Fibroblast of lung (primary cell): ENCODE results near the gene CRELD2. TPM values are rescaled to one million over a fixed set of nuclear protein-coding genes. Genes with fewer than 3 reads are reported as not detected.

Experiments used
- DNase-seq, 2 donors: peaks; one replicate each; pipeline versions ENCODE4 v3.0.0 to v3.0.0-alpha.2; 2010; ENCODE audit warnings: low read depth in 2 of 2
- H2AFZ ChIP-seq: 2 replicates; pipeline ENCODE4 v1.5.1; 2012; ENCODE audit warnings: low read length, control low read depth, inconsistent platforms
- H3K27ac ChIP-seq: 2 replicates; pipeline ENCODE4 v1.5.1; 2011; ENCODE audit warnings: low read length, control low read depth; ENCODE audit not compliant: insufficient read depth
- H3K27me3 ChIP-seq: 2 replicates; pipeline ENCODE4 v1.5.1; 2011; ENCODE audit warnings: mild to moderate bottlenecking, low read length; ENCODE audit not compliant: control insufficient read depth, insufficient read depth
- H3K36me3 ChIP-seq: 2 replicates; pipeline ENCODE4 v1.5.1; 2011; ENCODE audit warnings: low read length; ENCODE audit not compliant: control insufficient read depth, insufficient read depth
- H3K4me1 ChIP-seq: 2 replicates; pipeline ENCODE4 v1.5.1; 2011; ENCODE audit warnings: low read length; ENCODE audit not compliant: control insufficient read depth, insufficient read depth; ENCODE audit errors: extremely low read depth
- H3K4me2 ChIP-seq: 2 replicates; pipeline ENCODE4 v1.5.1; 2011; ENCODE audit warnings: low read length, control low read depth; ENCODE audit not compliant: insufficient read depth; ENCODE audit errors: extremely low read depth
- H3K4me3 ChIP-seq, 4 experiments: fragments of 200-600 bp in 1 of 4; sonication (generic) in 1 of 4; replicated peaks in 1 of 4; 2 replicates each; pipeline ENCODE4 v1.5.1; 2011 to 2016; ENCODE audit warnings: low read length in 4 of 4, low read depth in 3 of 4, mild to moderate bottlenecking in 3 of 4, control low read depth in 2 of 4, inconsistent platforms in 1 of 4, mixed read lengths in 1 of 4; ENCODE audit not compliant: insufficient read depth in 1 of 4; ENCODE audit errors: control extremely low read depth in 1 of 4
- H3K79me2 ChIP-seq: 2 replicates; pipeline ENCODE4 v1.5.1; 2012; ENCODE audit warnings: mild to moderate bottlenecking, low read length, inconsistent platforms; ENCODE audit not compliant: control insufficient read depth, insufficient read depth
- H3K9ac ChIP-seq: 2 replicates; pipeline ENCODE4 v1.5.1; 2011; ENCODE audit warnings: mild to moderate bottlenecking, low read length, control low read depth; ENCODE audit not compliant: insufficient read depth
- H3K9me3 ChIP-seq: 2 replicates; pipeline ENCODE4 v1.5.1; 2012; ENCODE audit warnings: low read depth, low read length; ENCODE audit not compliant: control insufficient read depth, insufficient read depth
- H4K20me1 ChIP-seq: 2 replicates; pipeline ENCODE4 v1.5.1; 2011; ENCODE audit warnings: low read length; ENCODE audit not compliant: control insufficient read depth, insufficient read depth; ENCODE audit errors: extremely low read depth
- CTCF ChIP-seq, 2 donors: IDR thresholded peaks in 1 of 2; conservative IDR thresholded peaks in 1 of 2; 1 replicate in 1 of 2; 2 replicates in 1 of 2; pipeline ENCODE4 v1.5.1; 2011 to 2012; ENCODE audit warnings: low read length in 2 of 2, control low read depth in 1 of 2, inconsistent platforms in 1 of 2, low read depth in 1 of 2, mild to moderate bottlenecking in 1 of 2
- EZH2 ChIP-seq: IDR thresholded peaks from 2 replicates; pipeline ENCODE4 v1.5.1; 2012; ENCODE audit warnings: low read length, control low read depth, mild to moderate bottlenecking; ENCODE audit errors: missing control alignments
- polyA plus RNA-seq, 2 donors: library from polyadenylated mRNA; depleted of rRNA in 1 of 2; stranded (reverse) in 1 of 2; unstranded in 1 of 2; fragments of >200 nt; gene quantifications; 2 replicates each; pipeline ENCODE4 v1.2.1, GENCODE V29; 2011 to 2012; ENCODE audit warnings: missing spikeins in 1 of 2
- total RNA-seq: library from RNA; depleted of rRNA; stranded (reverse); fragments of >200 nt; gene quantifications from 2 replicates; pipeline ENCODE4 v1.2.1, GENCODE V29; 2014

CRELD2 gene
- total and polyA plus RNA-seq, 2 donors (not counting 1 experiment from before 2014, with no cell fraction given): 45.3 to 56.6 TPM

- TF ChIP-seq CTCF (conservative IDR thresholded peaks at IDR 0.05 in 1 of 2, IDR thresholded peaks at IDR 0.05 in 1 of 2; ENCODE audit: low read depth in 1 of 2, low read length in 2 of 2) (no peak), EZH2 (no peak)
- DNase-seq: no peak
- Histone ChIP-seq H2AFZ (no peak overlapping the region), H3K4me3 (no peak overlapping the region), H3K27ac (no peak overlapping the region), H3K9ac (no peak overlapping the region), H3K4me2 (no peak overlapping the region), H3K27me3 (no peaks in the 10 kb centered on the region), H3K9me3 (no peaks in the 10 kb centered on the region), H3K36me3 (no peaks in the 10 kb centered on the region), H3K4me1 (peaks cover 14% of the 10 kb centered on the region), H4K20me1 (no peaks in the 10 kb centered on the region), H3K79me2 (no peaks in the 10 kb centered on the region)
Measured at GRCh38 chr22:49953680-49954344, 35.4 kb downstream of the CRELD2 start.

GRCh38 chr22:49954354-49954753, 35.9 kb downstream of the CRELD2 start:
- Histone ChIP-seq H3K4me2 (no peak overlapping the region), H4K20me1 (no peaks in the 10 kb centered on the region), H3K4me3 (no peak overlapping the region), H3K27me3 (no peaks in the 10 kb centered on the region), H3K36me3 (no peaks in the 10 kb centered on the region), H3K4me1 (peaks cover 14% of the 10 kb centered on the region), H3K9me3 (no peaks in the 10 kb centered on the region), H2AFZ (no peak overlapping the region), H3K27ac (no peak overlapping the region), H3K79me2 (no peaks in the 10 kb centered on the region), H3K9ac (no peak overlapping the region)
- no peak for TF ChIP-seq CTCF (conservative IDR thresholded peaks at IDR 0.05 in 1 of 2, IDR thresholded peaks at IDR 0.05 in 1 of 2; ENCODE audit: low read depth in 1 of 2, low read length in 2 of 2)
- TF ChIP-seq EZH2: no peak
- no peak for DNase-seq

- H3K4me1 ChIP-seq: peaks cover 19% of the 10 kb centered on the region
- H3K79me2 ChIP-seq: no peaks in the 10 kb centered on the region
- no peak for DNase-seq
- no peaks in the 10 kb centered on the region for H3K27me3 ChIP-seq
- no peaks in the 10 kb centered on the region for H3K36me3 ChIP-seq
- H3K9me3 ChIP-seq: no peaks in the 10 kb centered on the region
- no peak overlapping the region for H3K9ac ChIP-seq
- TF ChIP-seq EZH2: no peak
- no peak for TF ChIP-seq CTCF (conservative IDR thresholded peaks at IDR 0.05 in 1 of 2, IDR thresholded peaks at IDR 0.05 in 1 of 2; ENCODE audit: low read depth in 1 of 2, low read length in 2 of 2)
- no peak overlapping the region for H3K4me3 ChIP-seq
- H3K4me2 ChIP-seq: no peak overlapping the region
- no peak overlapping the region for H2AFZ ChIP-seq
- no peaks in the 10 kb centered on the region for H4K20me1 ChIP-seq
- H3K27ac ChIP-seq: no peak overlapping the region
Measured at GRCh38 chr22:49954991-49955580, 36.7 kb downstream of the CRELD2 start.
